ENCODE measurements around the gene CFB.
"Not testable (repeated sequence)": the region's sequence is repeated elsewhere in the genome, so short reads cannot be mapped to it uniquely, and the experiment has no call there.

The CFB gene

DNA sequence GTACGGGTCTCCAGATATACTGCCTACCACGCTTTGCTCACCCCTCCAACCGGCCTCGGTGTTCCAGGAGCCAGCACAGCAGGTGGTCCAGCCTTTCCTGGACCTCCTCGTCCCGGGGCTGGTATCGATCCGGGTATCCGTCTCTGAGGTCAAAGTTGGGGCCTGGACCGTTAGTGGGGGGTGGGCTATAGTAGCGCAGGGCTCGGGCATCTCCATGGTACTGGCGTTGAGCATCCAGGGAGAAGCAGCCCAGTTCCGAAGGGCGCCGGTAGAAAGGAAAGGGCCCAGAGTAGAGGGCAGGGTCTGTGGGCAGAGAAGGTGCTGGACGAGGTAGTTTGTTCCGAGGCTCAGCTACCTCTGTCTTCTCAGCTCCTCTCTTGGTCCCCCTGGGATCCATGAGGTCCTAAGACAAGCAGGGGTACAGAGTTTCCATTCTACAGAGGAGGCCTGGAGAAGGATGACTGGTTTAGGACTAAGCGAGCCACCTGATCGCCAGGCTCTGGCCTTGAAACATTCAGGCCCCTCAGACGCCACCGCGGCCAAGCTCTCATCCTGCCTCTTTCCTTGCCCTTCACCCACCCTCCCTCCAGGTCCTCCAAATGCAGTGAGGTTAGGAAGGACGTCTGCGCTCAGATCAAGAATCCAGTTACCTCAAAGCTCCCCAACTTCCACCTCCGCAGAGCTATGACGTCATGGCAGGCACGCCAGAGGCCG lies 25.5 kb downstream of the CFB start:
- peak overlapping the region; percentile 73 for H3K4me3 ChIP-seq (ENCODE audit: low read depth, low read length)
- TF ChIP-seq, protein P1, sequence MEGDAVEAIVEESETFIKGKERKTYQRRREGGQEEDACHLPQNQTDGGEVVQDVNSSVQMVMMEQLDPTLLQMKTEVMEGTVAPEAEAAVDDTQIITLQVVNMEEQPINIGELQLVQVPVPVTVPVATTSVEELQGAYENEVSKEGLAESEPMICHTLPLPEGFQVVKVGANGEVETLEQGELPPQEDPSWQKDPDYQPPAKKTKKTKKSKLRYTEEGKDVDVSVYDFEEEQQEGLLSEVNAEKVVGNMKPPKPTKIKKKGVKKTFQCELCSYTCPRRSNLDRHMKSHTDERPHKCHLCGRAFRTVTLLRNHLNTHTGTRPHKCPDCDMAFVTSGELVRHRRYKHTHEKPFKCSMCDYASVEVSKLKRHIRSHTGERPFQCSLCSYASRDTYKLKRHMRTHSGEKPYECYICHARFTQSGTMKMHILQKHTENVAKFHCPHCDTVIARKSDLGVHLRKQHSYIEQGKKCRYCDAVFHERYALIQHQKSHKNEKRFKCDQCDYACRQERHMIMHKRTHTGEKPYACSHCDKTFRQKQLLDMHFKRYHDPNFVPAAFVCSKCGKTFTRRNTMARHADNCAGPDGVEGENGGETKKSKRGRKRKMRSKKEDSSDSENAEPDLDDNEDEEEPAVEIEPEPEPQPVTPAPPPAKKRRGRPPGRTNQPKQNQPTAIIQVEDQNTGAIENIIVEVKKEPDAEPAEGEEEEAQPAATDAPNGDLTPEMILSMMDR (conservative IDR thresholded peaks at IDR 0.05; ENCODE audit: low read depth, low read length): no peak
- no peak for DNase-seq (ENCODE audit: low read depth)

DNA sequence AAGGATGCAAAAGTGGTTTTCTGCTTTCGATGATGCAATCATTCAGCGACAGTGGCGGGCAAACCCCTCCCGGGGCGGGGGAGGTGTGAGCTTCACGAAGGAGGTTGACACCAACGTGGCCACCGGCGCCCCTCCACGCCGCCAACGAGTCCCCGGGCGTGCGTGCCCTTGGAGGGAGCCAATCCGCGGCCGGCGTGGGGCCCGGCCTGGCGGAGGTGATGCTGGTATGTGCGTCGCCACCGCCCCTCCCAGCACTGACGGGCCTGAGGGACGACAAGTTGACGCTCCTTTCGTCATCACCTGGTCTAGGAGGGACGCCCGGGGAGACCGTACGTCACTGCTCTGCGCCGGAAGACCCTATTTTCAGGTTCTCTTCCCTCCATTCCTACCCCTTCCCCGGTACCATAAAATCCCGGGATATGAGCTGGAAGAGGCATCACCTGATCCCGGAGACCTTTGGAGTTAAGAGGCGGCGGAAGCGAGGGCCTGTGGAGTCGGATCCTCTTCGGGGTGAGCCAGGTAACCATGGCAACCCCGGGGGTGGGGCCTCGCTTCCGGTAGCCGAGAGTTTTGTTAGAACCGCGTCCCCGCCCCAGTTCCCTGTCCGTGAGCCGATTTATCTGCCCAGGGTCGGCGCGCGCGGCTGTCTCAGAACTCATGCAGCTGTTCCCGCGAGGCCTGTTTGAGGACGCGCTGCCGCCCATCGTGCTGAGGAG lies 26.3 kb downstream of the CFB start, which contains the start of gene DXO:
TSS of gene DXO (minus strand) at position 146 of the 716 bp plus-strand sequence. CDS start 463 bp downstream, outside the sequence.
- TF ChIP-seq, protein P1 (conservative IDR thresholded peaks at IDR 0.05; ENCODE audit: low read depth, low read length): no peak
- peak; percentile 99 for DNase-seq (ENCODE audit: low read depth)
- H3K4me3 ChIP-seq (ENCODE audit: low read depth, low read length): peak within 1 kb of the TSS; percentile 73

DNA sequence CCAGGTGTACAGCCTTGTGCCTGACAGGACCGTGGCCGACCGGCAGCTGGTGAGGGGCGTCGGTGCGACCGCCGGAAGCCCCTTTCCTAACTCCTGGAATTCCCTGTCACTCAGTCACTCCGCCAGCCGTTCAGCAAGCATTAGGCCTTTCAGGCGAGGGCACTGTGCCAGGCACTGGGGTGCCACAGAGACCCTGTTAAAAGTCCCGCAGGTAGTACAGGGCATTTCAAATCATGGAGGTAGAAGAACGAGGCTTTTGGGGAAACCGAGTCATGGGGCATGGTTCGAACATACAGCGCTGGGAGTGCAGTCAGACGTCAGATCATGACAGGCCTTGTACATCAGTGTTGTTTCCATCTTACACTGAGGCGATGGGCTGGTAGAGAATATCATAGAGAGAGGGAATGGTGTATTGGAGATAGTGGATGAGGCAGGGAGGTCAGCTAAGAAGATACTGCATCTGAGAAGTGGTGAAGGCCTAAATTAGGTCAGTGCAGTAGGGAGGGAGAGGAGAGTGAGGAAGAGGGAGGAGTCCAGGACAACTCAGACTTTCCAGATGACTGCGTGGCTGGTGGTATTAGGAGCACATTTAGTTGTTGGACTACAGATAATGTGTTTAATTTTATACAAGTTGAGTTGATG lies 26.9 kb downstream of the CFB start:
- TF ChIP-seq, protein P1 (conservative IDR thresholded peaks at IDR 0.05; ENCODE audit: low read depth, low read length): no peak
- DNase-seq (ENCODE audit: low read depth): peak; percentile 68
- peak overlapping the region; percentile 73 for H3K4me3 ChIP-seq (ENCODE audit: low read depth, low read length)

DNA sequence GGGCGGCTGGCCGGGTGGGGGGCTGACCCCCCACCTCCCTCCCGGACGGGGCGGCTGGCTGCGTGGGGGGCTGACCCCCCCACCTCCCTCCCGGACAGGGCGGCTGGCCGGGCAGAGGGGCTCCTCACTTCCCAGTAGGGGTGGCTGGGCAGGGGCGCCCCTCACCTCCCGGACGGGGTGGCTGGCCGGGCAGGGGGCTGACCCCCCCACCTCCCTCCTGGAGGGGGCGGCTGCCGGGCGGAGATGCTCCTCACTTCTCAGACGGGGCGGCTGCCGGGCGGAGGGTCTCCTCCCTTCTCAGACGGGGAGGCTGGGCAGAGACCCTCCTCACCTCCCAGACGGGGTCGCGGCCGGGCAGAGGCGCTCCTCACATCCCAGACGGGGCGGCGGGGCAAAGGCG lies 30.2 kb downstream of the CFB start:
- not testable (repeated sequence) for H3K4me3 ChIP-seq (ENCODE audit: low read depth, low read length); DNase-seq (ENCODE audit: low read depth)

DNA sequence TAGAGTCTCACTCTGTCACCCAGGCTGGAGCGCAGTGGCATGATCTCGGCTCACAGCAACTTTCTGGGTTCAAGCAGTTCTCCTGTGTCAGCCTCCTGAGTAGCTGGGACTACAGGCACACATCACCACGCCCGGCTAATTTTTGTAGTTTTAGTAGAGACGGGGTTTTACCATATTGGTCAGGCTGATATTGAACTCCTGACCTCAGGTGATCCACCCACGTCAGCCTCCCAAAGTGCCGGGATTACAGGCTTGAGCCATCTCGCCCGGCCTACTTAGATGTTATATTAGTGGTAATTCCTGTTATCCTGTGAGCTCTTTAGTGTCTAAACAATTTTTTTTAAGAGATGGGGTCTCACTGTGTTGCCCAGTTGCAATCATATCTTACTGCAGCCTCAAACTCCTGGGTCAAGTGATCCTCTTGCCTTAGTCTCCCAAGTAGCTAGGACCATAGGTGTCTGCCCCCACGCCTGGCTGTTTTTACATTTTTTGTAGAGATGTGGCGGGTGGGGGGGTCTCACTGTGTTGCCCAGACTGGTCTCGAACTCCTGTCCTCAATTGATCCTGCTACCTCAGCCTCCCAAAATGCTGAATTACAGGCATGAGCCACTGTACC lies 32.0 kb downstream of the CFB start:
- no peak overlapping the region for H3K4me3 ChIP-seq (ENCODE audit: low read depth, low read length)
- DNase-seq (ENCODE audit: low read depth): no peak
- TF ChIP-seq, protein P1 (conservative IDR thresholded peaks at IDR 0.05; ENCODE audit: low read depth, low read length): no peak

DNA sequence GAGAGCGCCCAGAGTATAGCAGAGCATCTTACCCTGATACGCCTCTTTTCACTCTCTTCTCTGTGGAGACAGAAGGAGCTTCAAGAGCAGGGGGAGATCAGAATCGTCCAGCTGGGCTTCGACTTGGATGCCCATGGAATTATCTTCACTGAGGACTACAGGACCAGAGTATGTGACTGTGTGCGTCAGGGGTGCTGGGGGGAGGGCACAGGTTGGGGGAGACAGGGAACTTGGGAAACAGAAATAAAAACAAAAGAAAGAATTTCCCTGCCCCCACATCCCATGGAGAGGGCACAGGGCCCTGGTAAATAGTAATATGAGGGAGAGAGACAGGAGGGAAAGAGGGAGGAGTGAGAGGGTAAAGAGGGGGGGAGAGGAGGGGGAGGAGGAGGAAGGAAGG lies 32.9 kb downstream of the CFB start:
- no peak overlapping the region for H3K4me3 ChIP-seq (ENCODE audit: low read depth, low read length)
- TF ChIP-seq, protein P1 (conservative IDR thresholded peaks at IDR 0.05; ENCODE audit: low read depth, low read length): no peak
- DNase-seq (ENCODE audit: low read depth): no peak
